Panc1 (cell line): ENCODE measurements around the gene MAGI2.

Experiments used
- POLR2AphosphoS5 ChIP-seq: IDR thresholded peaks from 2 replicates; pipeline ENCODE4 v1.6.1; 2012; ENCODE audit warnings: mild to moderate bottlenecking, low read depth, low read length, moderate library complexity
- SIN3A ChIP-seq: IDR thresholded peaks from 2 replicates; pipeline ENCODE4 v1.6.1; 2012; ENCODE audit warnings: low read depth, mild to moderate bottlenecking, low read length, moderate library complexity, borderline replicate concordance; ENCODE audit not compliant: insufficient read depth
- TCF7L2 ChIP-seq: IDR thresholded peaks from 2 replicates; pipeline ENCODE4 v1.6.1; 2011; ENCODE audit warnings: mild to moderate bottlenecking, low read depth, low read length, inconsistent platforms
- TF ChIP-seq, protein P1 (sequence below): fragments of 450-650 bp; IDR thresholded peaks from 2 replicates; pipeline ENCODE4 v1.5.1; 2017; ENCODE audit warnings: mild to moderate bottlenecking
- TF ChIP-seq, protein P2 (sequence below), 2 experiments: IDR thresholded peaks; 2 replicates each; pipeline ENCODE4 v1.6.1; 2011 to 2012; ENCODE audit warnings: low read depth in 2 of 2, control low read depth in 1 of 2, low read length in 1 of 2, mild to moderate bottlenecking in 1 of 2, moderate library complexity in 1 of 2; ENCODE audit not compliant: insufficient read depth in 1 of 2

DNA sequence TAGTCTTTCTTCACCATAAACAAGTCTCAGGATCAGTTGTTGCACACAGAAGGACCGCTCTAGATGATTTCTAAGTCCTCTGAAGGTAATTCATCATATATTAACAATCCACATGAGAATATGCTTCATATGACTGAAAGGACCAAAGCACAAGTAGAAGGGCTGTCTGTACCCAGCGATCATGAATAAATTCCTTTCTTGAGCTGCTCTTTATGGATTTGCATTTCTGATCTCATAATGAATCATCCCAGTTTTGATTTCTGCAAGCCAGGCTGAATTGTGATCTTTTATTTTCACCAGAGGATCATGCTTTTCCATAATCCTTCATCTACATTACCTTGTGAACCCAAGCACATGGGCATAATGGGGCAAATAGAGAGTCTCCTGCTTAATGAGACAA is 675.6 kb downstream of the MAGI2 start:
- TF ChIP-seq, protein P1, sequence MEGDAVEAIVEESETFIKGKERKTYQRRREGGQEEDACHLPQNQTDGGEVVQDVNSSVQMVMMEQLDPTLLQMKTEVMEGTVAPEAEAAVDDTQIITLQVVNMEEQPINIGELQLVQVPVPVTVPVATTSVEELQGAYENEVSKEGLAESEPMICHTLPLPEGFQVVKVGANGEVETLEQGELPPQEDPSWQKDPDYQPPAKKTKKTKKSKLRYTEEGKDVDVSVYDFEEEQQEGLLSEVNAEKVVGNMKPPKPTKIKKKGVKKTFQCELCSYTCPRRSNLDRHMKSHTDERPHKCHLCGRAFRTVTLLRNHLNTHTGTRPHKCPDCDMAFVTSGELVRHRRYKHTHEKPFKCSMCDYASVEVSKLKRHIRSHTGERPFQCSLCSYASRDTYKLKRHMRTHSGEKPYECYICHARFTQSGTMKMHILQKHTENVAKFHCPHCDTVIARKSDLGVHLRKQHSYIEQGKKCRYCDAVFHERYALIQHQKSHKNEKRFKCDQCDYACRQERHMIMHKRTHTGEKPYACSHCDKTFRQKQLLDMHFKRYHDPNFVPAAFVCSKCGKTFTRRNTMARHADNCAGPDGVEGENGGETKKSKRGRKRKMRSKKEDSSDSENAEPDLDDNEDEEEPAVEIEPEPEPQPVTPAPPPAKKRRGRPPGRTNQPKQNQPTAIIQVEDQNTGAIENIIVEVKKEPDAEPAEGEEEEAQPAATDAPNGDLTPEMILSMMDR = no peak
- TF ChIP-seq SIN3A = no peak
- TF ChIP-seq TCF7L2 = no peak
- no peak for TF ChIP-seq POLR2AphosphoS5
- TF ChIP-seq, protein P2, sequence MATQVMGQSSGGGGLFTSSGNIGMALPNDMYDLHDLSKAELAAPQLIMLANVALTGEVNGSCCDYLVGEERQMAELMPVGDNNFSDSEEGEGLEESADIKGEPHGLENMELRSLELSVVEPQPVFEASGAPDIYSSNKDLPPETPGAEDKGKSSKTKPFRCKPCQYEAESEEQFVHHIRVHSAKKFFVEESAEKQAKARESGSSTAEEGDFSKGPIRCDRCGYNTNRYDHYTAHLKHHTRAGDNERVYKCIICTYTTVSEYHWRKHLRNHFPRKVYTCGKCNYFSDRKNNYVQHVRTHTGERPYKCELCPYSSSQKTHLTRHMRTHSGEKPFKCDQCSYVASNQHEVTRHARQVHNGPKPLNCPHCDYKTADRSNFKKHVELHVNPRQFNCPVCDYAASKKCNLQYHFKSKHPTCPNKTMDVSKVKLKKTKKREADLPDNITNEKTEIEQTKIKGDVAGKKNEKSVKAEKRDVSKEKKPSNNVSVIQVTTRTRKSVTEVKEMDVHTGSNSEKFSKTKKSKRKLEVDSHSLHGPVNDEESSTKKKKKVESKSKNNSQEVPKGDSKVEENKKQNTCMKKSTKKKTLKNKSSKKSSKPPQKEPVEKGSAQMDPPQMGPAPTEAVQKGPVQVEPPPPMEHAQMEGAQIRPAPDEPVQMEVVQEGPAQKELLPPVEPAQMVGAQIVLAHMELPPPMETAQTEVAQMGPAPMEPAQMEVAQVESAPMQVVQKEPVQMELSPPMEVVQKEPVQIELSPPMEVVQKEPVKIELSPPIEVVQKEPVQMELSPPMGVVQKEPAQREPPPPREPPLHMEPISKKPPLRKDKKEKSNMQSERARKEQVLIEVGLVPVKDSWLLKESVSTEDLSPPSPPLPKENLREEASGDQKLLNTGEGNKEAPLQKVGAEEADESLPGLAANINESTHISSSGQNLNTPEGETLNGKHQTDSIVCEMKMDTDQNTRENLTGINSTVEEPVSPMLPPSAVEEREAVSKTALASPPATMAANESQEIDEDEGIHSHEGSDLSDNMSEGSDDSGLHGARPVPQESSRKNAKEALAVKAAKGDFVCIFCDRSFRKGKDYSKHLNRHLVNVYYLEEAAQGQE (IDR thresholded peaks at IDR 0.05; ENCODE audit: insufficient read depth in 1 of 2, low read depth in 2 of 2, low read length in 1 of 2) = no peak
